HEK293 (cell line): ENCODE data around the gene RNF151.

Experiments used
- GLI4 ChIP-seq: fragments of 450-650 bp; formaldehyde crosslinking; IDR thresholded peaks from 2 replicates; pipeline ENCODE4 v1.5.1; 2016; ENCODE audit warnings: missing biosample characterization, missing genetic modification characterization
- GLIS1 ChIP-seq: fragments of 450-650 bp; formaldehyde crosslinking; IDR thresholded peaks from 2 replicates; pipeline ENCODE4 v1.5.1; 2016; ENCODE audit warnings: missing biosample characterization, missing genetic modification characterization
- HOXA7 ChIP-seq: sonication (generic); formaldehyde crosslinking; IDR thresholded peaks from 2 replicates; pipeline ENCODE4 v1.8.1; 2022; ENCODE audit warnings: missing genetic modification reagents, borderline replicate concordance
- KLF10 ChIP-seq: fragments of 450-650 bp; IDR thresholded peaks from 2 replicates; pipeline ENCODE4 v1.5.1; 2018; ENCODE audit warnings: missing biosample characterization, mild to moderate bottlenecking, missing genetic modification characterization
- PRDM1 ChIP-seq: fragments of 450-650 bp; formaldehyde crosslinking; IDR thresholded peaks from 2 replicates; pipeline ENCODE4; 2016; ENCODE audit warnings: missing biosample characterization, missing genetic modification characterization
- TCF7L2 ChIP-seq: IDR thresholded peaks from 2 replicates; pipeline ENCODE4 v1.6.1; 2011; ENCODE audit warnings: low read depth, mild to moderate bottlenecking, inconsistent platforms, low read length, moderate library complexity, borderline replicate concordance
- TRIM28 ChIP-seq: IDR thresholded peaks from 2 replicates; pipeline ENCODE4 v1.6.1; 2011; ENCODE audit warnings: low read length, control low read depth, borderline replicate concordance
- ZBTB20 ChIP-seq: fragments of 450-650 bp; formaldehyde crosslinking; IDR thresholded peaks from 2 replicates; pipeline ENCODE4 v1.5.1; 2016; ENCODE audit warnings: missing biosample characterization, missing genetic modification characterization
- ZBTB8A ChIP-seq: fragments of 450-650 bp; formaldehyde crosslinking; IDR thresholded peaks from 2 replicates; pipeline ENCODE4 v1.5.1; 2016; ENCODE audit warnings: missing biosample characterization, missing genetic modification characterization
- ZEB2 ChIP-seq: fragments of 450-650 bp; formaldehyde crosslinking; IDR thresholded peaks from 2 replicates; pipeline ENCODE4 v1.5.1; 2016; ENCODE audit warnings: missing biosample characterization, missing genetic modification characterization
- ZNF146 ChIP-seq: fragments of 450-650 bp; formaldehyde crosslinking; IDR thresholded peaks from 2 replicates; pipeline ENCODE4 v1.5.1; 2016; ENCODE audit warnings: missing biosample characterization, missing genetic modification characterization
- ZNF169 ChIP-seq: fragments of 450-650 bp; formaldehyde crosslinking; IDR thresholded peaks from 2 replicates; pipeline ENCODE4 v1.5.1; 2016; ENCODE audit warnings: missing biosample characterization, missing genetic modification characterization
- ZNF202 ChIP-seq: fragments of 450-650 bp; formaldehyde crosslinking; IDR thresholded peaks from 2 replicates; pipeline ENCODE4 v1.5.1; 2016; ENCODE audit warnings: missing biosample characterization, missing genetic modification characterization, borderline replicate concordance
- ZNF214 ChIP-seq: fragments of 450-650 bp; formaldehyde crosslinking; IDR thresholded peaks from 2 replicates; pipeline ENCODE4 v1.5.1; 2017; ENCODE audit warnings: missing biosample characterization, mild to moderate bottlenecking, missing genetic modification characterization, borderline replicate concordance
- ZNF221 ChIP-seq: fragments of 450-650 bp; formaldehyde crosslinking; IDR thresholded peaks from 2 replicates; pipeline ENCODE4 v1.5.1; 2017; ENCODE audit warnings: missing biosample characterization, missing genetic modification characterization, borderline replicate concordance
- ZNF335 ChIP-seq: fragments of 450-650 bp; formaldehyde crosslinking; conservative IDR thresholded peaks from 2 replicates; pipeline ENCODE4 v1.5.1; 2016; ENCODE audit warnings: missing biosample characterization, missing genetic modification characterization
- ZNF366 ChIP-seq: fragments of 450-650 bp; formaldehyde crosslinking; conservative IDR thresholded peaks from 2 replicates; pipeline ENCODE4 v1.5.1; 2016; ENCODE audit warnings: missing biosample characterization, missing genetic modification characterization
- ZNF37A ChIP-seq: fragments of 450-650 bp; IDR thresholded peaks from 2 replicates; pipeline ENCODE4 v1.5.1; 2018; ENCODE audit warnings: missing biosample characterization, missing genetic modification characterization
- ZNF404 ChIP-seq: fragments of 450-650 bp; formaldehyde crosslinking; IDR thresholded peaks from 2 replicates; pipeline ENCODE4 v1.5.1; 2017; ENCODE audit warnings: missing biosample characterization, missing genetic modification characterization
- ZNF416 ChIP-seq: fragments of 450-650 bp; formaldehyde crosslinking; IDR thresholded peaks from 2 replicates; pipeline ENCODE4 v1.5.1; 2016; ENCODE audit warnings: missing biosample characterization, missing genetic modification characterization
- ZNF510 ChIP-seq: fragments of 450-650 bp; formaldehyde crosslinking; IDR thresholded peaks from 2 replicates; pipeline ENCODE4 v1.5.1; 2018; ENCODE audit warnings: mild to moderate bottlenecking, missing genetic modification characterization, missing biosample characterization; ENCODE audit not compliant: insufficient replicate concordance
- ZNF530 ChIP-seq: fragments of 450-650 bp; formaldehyde crosslinking; IDR thresholded peaks from 2 replicates; pipeline ENCODE4 v1.5.1; 2016; ENCODE audit warnings: low read depth, missing biosample characterization, missing genetic modification characterization
- ZNF610 ChIP-seq: fragments of 450-650 bp; formaldehyde crosslinking; IDR thresholded peaks from 2 replicates; pipeline ENCODE4 v1.5.1; 2016; ENCODE audit warnings: missing biosample characterization, missing genetic modification characterization, borderline replicate concordance
- ZNF768 ChIP-seq: fragments of 450-650 bp; formaldehyde crosslinking; IDR thresholded peaks from 2 replicates; pipeline ENCODE4 v1.5.1; 2018; ENCODE audit warnings: missing biosample characterization, mild to moderate bottlenecking, missing genetic modification characterization
- ZNF785 ChIP-seq: fragments of 450-650 bp; formaldehyde crosslinking; IDR thresholded peaks from 2 replicates; pipeline ENCODE4 v1.5.1; 2016; ENCODE audit warnings: missing biosample characterization, missing genetic modification characterization
- ZNF791 ChIP-seq: fragments of 450-650 bp; formaldehyde crosslinking; IDR thresholded peaks from 2 replicates; pipeline ENCODE4 v1.5.1; 2016; ENCODE audit warnings: missing biosample characterization, missing genetic modification characterization
- ZNF843 ChIP-seq: fragments of 450-650 bp; formaldehyde crosslinking; IDR thresholded peaks from 2 replicates; pipeline ENCODE4 v1.5.1; 2016; ENCODE audit warnings: missing biosample characterization, missing genetic modification characterization
- ZSCAN16 ChIP-seq: fragments of 450-650 bp; formaldehyde crosslinking; IDR thresholded peaks from 2 replicates; pipeline ENCODE4 v1.5.1; 2016; ENCODE audit warnings: missing biosample characterization, missing genetic modification characterization
- ZSCAN30 ChIP-seq: fragments of 450-650 bp; IDR thresholded peaks from 2 replicates; pipeline ENCODE4 v1.5.1; 2018; ENCODE audit warnings: missing biosample characterization, mild to moderate bottlenecking, missing genetic modification characterization, moderate library complexity
- ZXDB ChIP-seq: fragments of 450-650 bp; formaldehyde crosslinking; IDR thresholded peaks from 2 replicates; pipeline ENCODE4 v1.5.1; 2016; ENCODE audit warnings: missing biosample characterization, missing genetic modification characterization
- TF ChIP-seq, protein P1 (sequence below): fragments of 450-650 bp; formaldehyde crosslinking; IDR thresholded peaks from 2 replicates; pipeline ENCODE4 v1.5.1; 2016; ENCODE audit warnings: missing biosample characterization, missing genetic modification characterization
- TF ChIP-seq, protein P2 (sequence below): fragments of 450-650 bp; formaldehyde crosslinking; IDR thresholded peaks from 2 replicates; pipeline ENCODE4 v1.5.1; 2016; ENCODE audit warnings: missing biosample characterization, missing genetic modification characterization
- TF ChIP-seq, protein P3 (sequence below): fragments of 450-650 bp; formaldehyde crosslinking; IDR thresholded peaks from 2 replicates; pipeline ENCODE4 v1.5.1; 2016; ENCODE audit warnings: missing biosample characterization, missing genetic modification characterization
- TF ChIP-seq, protein P4 (sequence below): fragments of 450-650 bp; formaldehyde crosslinking; IDR thresholded peaks from 2 replicates; pipeline ENCODE4 v1.5.1; 2016; ENCODE audit warnings: missing biosample characterization, missing genetic modification characterization
- TF ChIP-seq, protein P5 (sequence below): IDR thresholded peaks from 2 replicates; pipeline ENCODE4 v1.6.1; 2011; ENCODE audit warnings: mild to moderate bottlenecking, low read depth, low read length, borderline replicate concordance
- TF ChIP-seq, protein P6 (sequence below): fragments of 450-650 bp; IDR thresholded peaks from 2 replicates; pipeline ENCODE4 v1.5.1; 2018; ENCODE audit warnings: missing biosample characterization, missing genetic modification characterization

Gene RNF151

DNA sequence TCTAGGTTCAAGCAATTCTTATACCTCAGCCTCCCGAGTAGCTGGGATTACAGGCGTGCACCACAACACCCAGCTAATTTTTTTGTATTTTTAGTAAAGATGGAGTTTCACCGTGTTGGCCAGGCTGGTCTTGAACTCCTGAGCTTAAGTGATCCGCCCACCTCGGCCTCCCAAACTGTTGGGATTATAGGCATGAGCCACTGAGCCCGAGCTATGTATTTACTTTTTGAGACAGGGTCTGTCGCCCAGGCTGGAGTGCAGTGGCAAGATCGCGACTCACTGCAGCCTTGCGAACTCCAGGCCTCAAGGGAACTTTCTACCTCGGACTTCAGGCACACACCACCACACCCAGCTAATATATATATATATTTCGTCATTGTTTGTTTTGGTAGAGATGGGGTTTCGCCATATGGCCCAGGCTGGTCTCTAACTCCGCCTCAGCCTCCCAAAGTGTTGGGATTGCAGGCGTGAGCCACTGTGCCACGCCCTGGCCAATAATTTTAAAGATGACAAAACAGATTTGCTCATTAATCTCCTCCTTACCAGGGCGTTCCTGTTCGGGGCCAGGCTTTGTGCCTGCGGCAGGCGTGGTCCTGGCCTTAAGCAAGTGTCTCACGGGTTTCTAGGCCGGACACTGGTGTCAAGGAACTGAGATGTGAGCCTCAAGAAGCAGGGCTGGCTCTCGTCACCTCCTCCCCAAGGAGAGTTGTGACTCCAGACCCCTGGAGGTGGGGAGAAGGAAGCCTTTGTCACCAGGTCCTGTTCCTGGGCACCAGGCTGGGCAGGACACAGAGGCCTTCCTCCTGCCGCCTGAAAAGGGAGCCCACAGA is 48.7 kb downstream of the RNF151 start (continued):
- no peak for TF ChIP-seq ZNF214 (tag by site-specific recombination)
- TF ChIP-seq, protein P1, sequence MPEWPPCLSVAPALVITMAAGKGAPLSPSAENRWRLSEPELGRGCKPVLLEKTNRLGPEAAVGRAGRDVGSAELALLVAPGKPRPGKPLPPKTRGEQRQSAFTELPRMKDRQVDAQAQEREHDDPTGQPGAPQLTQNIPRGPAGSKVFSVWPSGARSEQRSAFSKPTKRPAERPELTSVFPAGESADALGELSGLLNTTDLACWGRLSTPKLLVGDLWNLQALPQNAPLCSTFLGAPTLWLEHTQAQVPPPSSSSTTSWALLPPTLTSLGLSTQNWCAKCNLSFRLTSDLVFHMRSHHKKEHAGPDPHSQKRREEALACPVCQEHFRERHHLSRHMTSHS (tag by site-specific recombination), result no peak
- no peak for TF ChIP-seq TCF7L2
- TF ChIP-seq ZSCAN16 (tag by site-specific recombination), result no peak
- peak; percentile 62 for TF ChIP-seq ZXDB (tag by site-specific recombination)
- peak; percentile 72 for TF ChIP-seq ZBTB20 (tag by site-specific recombination)
- TF ChIP-seq ZSCAN30 (tag by site-specific recombination), result no peak
- TF ChIP-seq, protein P2, sequence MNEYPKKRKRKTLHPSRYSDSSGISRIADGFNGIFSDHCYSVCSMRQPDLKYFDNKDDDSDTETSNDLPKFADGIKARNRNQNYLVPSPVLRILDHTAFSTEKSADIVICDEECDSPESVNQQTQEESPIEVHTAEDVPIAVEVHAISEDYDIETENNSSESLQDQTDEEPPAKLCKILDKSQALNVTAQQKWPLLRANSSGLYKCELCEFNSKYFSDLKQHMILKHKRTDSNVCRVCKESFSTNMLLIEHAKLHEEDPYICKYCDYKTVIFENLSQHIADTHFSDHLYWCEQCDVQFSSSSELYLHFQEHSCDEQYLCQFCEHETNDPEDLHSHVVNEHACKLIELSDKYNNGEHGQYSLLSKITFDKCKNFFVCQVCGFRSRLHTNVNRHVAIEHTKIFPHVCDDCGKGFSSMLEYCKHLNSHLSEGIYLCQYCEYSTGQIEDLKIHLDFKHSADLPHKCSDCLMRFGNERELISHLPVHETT, result no peak
- TF ChIP-seq ZNF768 (tag by site-specific recombination), result no peak
- TF ChIP-seq ZNF146 (tag by site-specific recombination), result no peak
- TF ChIP-seq ZNF335 (tag by site-specific recombination), result peak; percentile 77
- TF ChIP-seq ZNF416 (tag by site-specific recombination), result no peak
- TF ChIP-seq ZNF169 (tag by site-specific recombination), result no peak
- no peak for TF ChIP-seq TRIM28
- TF ChIP-seq ZNF791 (tag by site-specific recombination), result no peak
- no peak for TF ChIP-seq ZNF404 (tag by site-specific recombination)
- TF ChIP-seq ZNF37A (tag by site-specific recombination), result no peak
- TF ChIP-seq, protein P3, sequence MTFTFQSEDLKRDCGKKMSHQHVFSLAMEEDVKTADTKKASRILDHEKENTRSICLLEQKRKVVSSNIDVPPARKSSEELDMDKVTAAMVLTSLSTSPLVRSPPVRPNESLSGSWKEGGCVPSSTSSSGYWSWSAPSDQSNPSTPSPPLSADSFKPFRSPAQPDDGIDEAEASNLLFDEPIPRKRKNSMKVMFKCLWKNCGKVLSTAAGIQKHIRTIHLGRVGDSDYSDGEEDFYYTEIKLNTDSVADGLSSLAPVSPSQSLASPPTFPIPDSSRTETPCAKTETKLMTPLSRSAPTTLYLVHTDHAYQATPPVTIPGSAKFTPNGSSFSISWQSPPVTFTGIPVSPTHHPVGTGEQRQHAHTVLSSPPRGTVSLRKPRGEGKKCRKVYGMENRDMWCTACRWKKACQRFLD (tag by site-specific recombination), result no peak
- no peak for TF ChIP-seq ZNF785 (tag by site-specific recombination)
- no peak for TF ChIP-seq ZNF610 (tag by site-specific recombination)
- TF ChIP-seq, protein P4, sequence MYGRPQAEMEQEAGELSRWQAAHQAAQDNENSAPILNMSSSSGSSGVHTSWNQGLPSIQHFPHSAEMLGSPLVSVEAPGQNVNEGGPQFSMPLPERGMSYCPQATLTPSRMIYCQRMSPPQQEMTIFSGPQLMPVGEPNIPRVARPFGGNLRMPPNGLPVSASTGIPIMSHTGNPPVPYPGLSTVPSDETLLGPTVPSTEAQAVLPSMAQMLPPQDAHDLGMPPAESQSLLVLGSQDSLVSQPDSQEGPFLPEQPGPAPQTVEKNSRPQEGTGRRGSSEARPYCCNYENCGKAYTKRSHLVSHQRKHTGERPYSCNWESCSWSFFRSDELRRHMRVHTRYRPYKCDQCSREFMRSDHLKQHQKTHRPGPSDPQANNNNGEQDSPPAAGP (tag by site-specific recombination), result peak; percentile 71
- no peak for TF ChIP-seq ZNF843 (tag by site-specific recombination)
- no peak for TF ChIP-seq PRDM1
- peak; percentile 87 for TF ChIP-seq ZBTB8A
- TF ChIP-seq KLF10 (tag by site-specific recombination), result peak; percentile 87
- no peak for TF ChIP-seq ZNF530 (tag by site-specific recombination)
- TF ChIP-seq GLIS1 (tag by site-specific recombination), result no peak
- no peak for TF ChIP-seq ZNF221 (tag by site-specific recombination)
- TF ChIP-seq ZNF202 (tag by site-specific recombination), result no peak
- TF ChIP-seq HOXA7 (CRISPR knock-in tag), result no peak
- TF ChIP-seq, protein P5, sequence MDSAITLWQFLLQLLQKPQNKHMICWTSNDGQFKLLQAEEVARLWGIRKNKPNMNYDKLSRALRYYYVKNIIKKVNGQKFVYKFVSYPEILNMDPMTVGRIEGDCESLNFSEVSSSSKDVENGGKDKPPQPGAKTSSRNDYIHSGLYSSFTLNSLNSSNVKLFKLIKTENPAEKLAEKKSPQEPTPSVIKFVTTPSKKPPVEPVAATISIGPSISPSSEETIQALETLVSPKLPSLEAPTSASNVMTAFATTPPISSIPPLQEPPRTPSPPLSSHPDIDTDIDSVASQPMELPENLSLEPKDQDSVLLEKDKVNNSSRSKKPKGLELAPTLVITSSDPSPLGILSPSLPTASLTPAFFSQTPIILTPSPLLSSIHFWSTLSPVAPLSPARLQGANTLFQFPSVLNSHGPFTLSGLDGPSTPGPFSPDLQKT, result no peak
- TF ChIP-seq ZNF366, result peak; percentile 65
- peak; percentile 83 for TF ChIP-seq ZEB2 (tag by site-specific recombination)
- TF ChIP-seq GLI4 (tag by site-specific recombination), result no peak
- no peak for TF ChIP-seq ZNF510 (tag by site-specific recombination)
- TF ChIP-seq, protein P6, sequence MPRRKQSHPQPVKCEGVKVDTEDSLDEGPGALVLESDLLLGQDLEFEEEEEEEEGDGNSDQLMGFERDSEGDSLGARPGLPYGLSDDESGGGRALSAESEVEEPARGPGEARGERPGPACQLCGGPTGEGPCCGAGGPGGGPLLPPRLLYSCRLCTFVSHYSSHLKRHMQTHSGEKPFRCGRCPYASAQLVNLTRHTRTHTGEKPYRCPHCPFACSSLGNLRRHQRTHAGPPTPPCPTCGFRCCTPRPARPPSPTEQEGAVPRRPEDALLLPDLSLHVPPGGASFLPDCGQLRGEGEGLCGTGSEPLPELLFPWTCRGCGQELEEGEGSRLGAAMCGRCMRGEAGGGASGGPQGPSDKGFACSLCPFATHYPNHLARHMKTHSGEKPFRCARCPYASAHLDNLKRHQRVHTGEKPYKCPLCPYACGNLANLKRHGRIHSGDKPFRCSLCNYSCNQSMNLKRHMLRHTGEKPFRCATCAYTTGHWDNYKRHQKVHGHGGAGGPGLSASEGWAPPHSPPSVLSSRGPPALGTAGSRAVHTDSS (tag by site-specific recombination), result no peak
